Right cardiac atrium (tissue), 5 donors: ENCODE measurements around the gene ALG12. TPM values are rescaled to one million over a fixed set of nuclear protein-coding genes. Genes with fewer than 3 reads are reported as not detected.
A peak's percentile ranks its signal among the peaks of the same experiment; 100 is the strongest.

ENCODE experiments used
- ATAC-seq, 2 donors: fragments of 200-7000 bp; cut with Tn5 transposase; one replicate each; pipeline versions ENCODE4 v1.8.0 to v1.9.1; 2020; ENCODE audit warnings: moderate library complexity in 2 of 2, mild to moderate bottlenecking in 1 of 2
- DNase-seq, 3 donors: peaks; one replicate each; pipeline ENCODE4 v3.0.0-alpha.2; 2020
- H3K27ac ChIP-seq: one replicate; pipeline ENCODE4 v1.5.1; 2013; ENCODE audit warnings: mild to moderate bottlenecking, low read length, control low read depth, moderate library complexity
- H3K27me3 ChIP-seq: one replicate; pipeline ENCODE4 v1.6.1; 2013; ENCODE audit not compliant: control insufficient read depth, insufficient read depth
- H3K4me1 ChIP-seq: one replicate; pipeline ENCODE4 v1.6.1; 2013; ENCODE audit warnings: low read length; ENCODE audit not compliant: control insufficient read depth, insufficient read depth
- H3K4me3 ChIP-seq: one replicate; pipeline ENCODE4 v1.5.1; 2013; ENCODE audit warnings: low read length, control low read depth
- H3K9me3 ChIP-seq: one replicate; pipeline ENCODE4 v1.6.1; 2013; ENCODE audit warnings: low read length; ENCODE audit not compliant: control insufficient read depth
- WGBS: extraction: QIAGEN DNeasy Blood & Tissue Kit; methylation state at CpG from one replicate; pipeline ENCODE4 v1.1.7; 2013; 5-methylcytosine and 5-hydroxymethylcytosine counted together
- intact Hi-C, 4 donors: fragments of 100-400 bp; cut with DNase I; formaldehyde crosslinking; loops; one replicate each; pipeline versions ENCODE4 v1.11.0 to v1.14.0; 2022 to 2023
- polyA plus RNA-seq: library from polyadenylated mRNA; stranded (reverse); fragments of 200-250 nt; gene quantifications from one replicate; pipeline ENCODE4 v1.2.3, GENCODE V29; 2013
- total RNA-seq, 4 donors: library from RNA; stranded (reverse); fragmentation: NEBNext Ultra II Directional; extraction: Animal tissue kit (Norgen Biotek cat#: 25700); gene quantifications; one replicate each; pipeline ENCODE4 v1.2.1, GENCODE V29; 2021
- donor health status: healthy with polysubstance abuse.
- donor health status: DM: no; HTN: yes; CAD: no.
- donor health status: DM: no; HTN: no; CAD: no.
- donor health status: DM: no; HTN: yes; CAD: no; lungs with severe emphysema.
- donor health status: DM: yes; HTN: yes; CAD: no.

ALG12 gene
- total and polyA plus RNA-seq, 5 donors = 13.0 to 19.7 (median 16.2) TPM

- Histone ChIP-seq H3K4me1 (peaks cover 7% of the 10 kb centered on the region), H3K9me3 (no peaks in the 10 kb centered on the region), H3K4me3 (peak overlapping the region; percentile 62), H3K27me3 (no peaks in the 10 kb centered on the region), H3K27ac (no peak overlapping the region)
- no peak for ATAC-seq
- WGBS = 39% methylated on average over 47 of the region's 47 CpGs
- peak in 2 of 3 donors; percentile 60 to 82 for DNase-seq
- intact Hi-C loops = loop anchor here in 1 of 4 donors (10.0 kb wide), 1 partner anchor 154 kb away; no protein-coding TSS in a partner anchor
Measured at GRCh38 chr22:49918911-49919881, 958 bp upstream of the ALG12 start.

- 94% methylated on average over 11 of the region's 11 CpGs for WGBS
- intact Hi-C loops = loop anchor here in 1 of 4 donors (10.0 kb wide), 1 partner anchor 152 kb away; no protein-coding TSS in a partner anchor
- no peaks in the 10 kb centered on the region for H3K9me3 ChIP-seq
- no peak overlapping the region for H3K4me3 ChIP-seq
- no peak overlapping the region for H3K27ac ChIP-seq
- no peak for ATAC-seq
- H3K27me3 ChIP-seq = no peaks in the 10 kb centered on the region
- DNase-seq = peak in 2 of 3 donors; percentile 52 to 55
- H3K4me1 ChIP-seq = peaks cover 7% of the 10 kb centered on the region
Measured at GRCh38 chr22:49916831-49917230, 1.4 kb downstream of the ALG12 start.

GRCh38 chr22:49915610-49916009 lies 2.6 kb downstream of the ALG12 start:
- Histone ChIP-seq H3K27ac (no peak overlapping the region), H3K27me3 (no peaks in the 10 kb centered on the region), H3K9me3 (no peaks in the 10 kb centered on the region), H3K4me1 (peaks cover 7% of the 10 kb centered on the region), H3K4me3 (no peak overlapping the region)
- ATAC-seq (no peak), DNase-seq (peak in 2 of 3 donors; percentile 31 to 36)
- intact Hi-C loops = loop anchor here in 1 of 4 donors (10.0 kb wide), 1 partner anchor 151 kb away; no protein-coding TSS in a partner anchor
- WGBS = 91% methylated on average over 12 of the region's 12 CpGs

GRCh38 chr22:49914256-49914655 lies 4.0 kb downstream of the ALG12 start:
- Histone ChIP-seq H3K27me3 (no peaks in the 10 kb centered on the region), H3K9me3 (no peaks in the 10 kb centered on the region), H3K4me1 (peaks cover 7% of the 10 kb centered on the region), H3K27ac (no peak overlapping the region), H3K4me3 (no peak overlapping the region)
- ATAC-seq = no peak
- intact Hi-C loops = loop anchor here in 1 of 4 donors (10.0 kb wide), 1 partner anchor 149 kb away; no protein-coding TSS in a partner anchor
- 88% methylated on average over 12 of the region's 12 CpGs for WGBS
- DNase-seq = no peak

- Histone ChIP-seq H3K9me3 (no peaks in the 10 kb centered on the region), H3K27ac (no peak overlapping the region), H3K4me3 (no peak overlapping the region), H3K27me3 (no peaks in the 10 kb centered on the region), H3K4me1 (peaks cover 4% of the 10 kb centered on the region)
- 97% methylated on average over 14 of the region's 14 CpGs for WGBS
- intact Hi-C loops = loop anchor here in 1 of 4 donors (10.0 kb wide), 1 partner anchor 149 kb away; no protein-coding TSS in a partner anchor
- peak in 1 of 3 donors; percentile 17 for DNase-seq
- no peak for ATAC-seq
Measured at GRCh38 chr22:49913446-49913845, 4.8 kb downstream of the ALG12 start.

GRCh38 chr22:49913026-49913425 lies 5.2 kb downstream of the ALG12 start:
- WGBS = 96% methylated on average over 14 of the region's 14 CpGs
- H3K9me3 ChIP-seq = no peaks in the 10 kb centered on the region
- ATAC-seq = no peak

GRCh38 chr22:49911881-49912625 lies 6.2 kb downstream of the ALG12 start:
- peak in 1 of 3 donors; percentile 35 for DNase-seq
- Histone ChIP-seq H3K27me3 (no peaks in the 10 kb centered on the region), H3K4me1 (peaks cover 3% of the 10 kb centered on the region), H3K4me3 (no peak overlapping the region), H3K27ac (no peak overlapping the region), H3K9me3 (no peaks in the 10 kb centered on the region)
- 94% methylated on average over 30 of the region's 30 CpGs for WGBS
- intact Hi-C loops = loop anchor here in 1 of 4 donors (10.0 kb wide), 1 partner anchor 147 kb away; no protein-coding TSS in a partner anchor
- ATAC-seq = no peak

More at GRCh38 chr22:49913026-49913425, 5.2 kb downstream of the ALG12 start:
- Histone ChIP-seq H3K4me1 (peaks cover 4% of the 10 kb centered on the region), H3K4me3 (no peak overlapping the region), H3K27ac (no peak overlapping the region), H3K27me3 (no peaks in the 10 kb centered on the region)
- peak in 1 of 3 donors; percentile 44 for DNase-seq
- intact Hi-C loops = loop anchor here in 1 of 4 donors (10.0 kb wide), 1 partner anchor 148 kb away; no protein-coding TSS in a partner anchor

- H3K4me3 ChIP-seq = no peak overlapping the region
- H3K9me3 ChIP-seq = no peaks in the 10 kb centered on the region
- DNase-seq (peak in 1 of 3 donors; percentile 47), ATAC-seq (no peak)
- 92% methylated on average over 27 of the region's 27 CpGs for WGBS
- no peaks in the 10 kb centered on the region for H3K4me1 ChIP-seq
- intact Hi-C loops = loop anchor here in 1 of 4 donors (10.0 kb wide), 1 partner anchor 146 kb away; no protein-coding TSS in a partner anchor
- no peaks in the 10 kb centered on the region for H3K27me3 ChIP-seq
- no peak overlapping the region for H3K27ac ChIP-seq
Measured at GRCh38 chr22:49910229-49911155, 7.7 kb downstream of the ALG12 start.

GRCh38 chr22:49909476-49910205 lies 8.6 kb downstream of the ALG12 start:
- 92% methylated on average over 23 of the region's 23 CpGs for WGBS
- no peaks in the 10 kb centered on the region for H3K27me3 ChIP-seq
- no peak overlapping the region for H3K4me3 ChIP-seq
- no peaks in the 10 kb centered on the region for H3K9me3 ChIP-seq
- no peak overlapping the region for H3K27ac ChIP-seq
- ATAC-seq (no peak), DNase-seq (peak in 1 of 3 donors; percentile 40)
- intact Hi-C loops = loop anchor here in 2 of 4 donors (10.0 kb wide), 1 partner anchor 145 kb away; no protein-coding TSS in a partner anchor
- no peaks in the 10 kb centered on the region for H3K4me1 ChIP-seq
